ENCODE data around the gene INTS11. TPM values are rescaled to one million over a fixed set of nuclear protein-coding genes. Genes with fewer than 3 reads are reported as not detected.

INTS11 gene
- polyA plus RNA-seq, 3 donors, result 110 to 159 (median 153) TPM

GRCh38 chr1:1347026-1347595, 22.7 kb upstream of the INTS11 start:
- no peak for DNase-seq

GRCh38 chr1:1346501-1346890, 22.0 kb upstream of the INTS11 start:
- no peak for DNase-seq

DNA sequence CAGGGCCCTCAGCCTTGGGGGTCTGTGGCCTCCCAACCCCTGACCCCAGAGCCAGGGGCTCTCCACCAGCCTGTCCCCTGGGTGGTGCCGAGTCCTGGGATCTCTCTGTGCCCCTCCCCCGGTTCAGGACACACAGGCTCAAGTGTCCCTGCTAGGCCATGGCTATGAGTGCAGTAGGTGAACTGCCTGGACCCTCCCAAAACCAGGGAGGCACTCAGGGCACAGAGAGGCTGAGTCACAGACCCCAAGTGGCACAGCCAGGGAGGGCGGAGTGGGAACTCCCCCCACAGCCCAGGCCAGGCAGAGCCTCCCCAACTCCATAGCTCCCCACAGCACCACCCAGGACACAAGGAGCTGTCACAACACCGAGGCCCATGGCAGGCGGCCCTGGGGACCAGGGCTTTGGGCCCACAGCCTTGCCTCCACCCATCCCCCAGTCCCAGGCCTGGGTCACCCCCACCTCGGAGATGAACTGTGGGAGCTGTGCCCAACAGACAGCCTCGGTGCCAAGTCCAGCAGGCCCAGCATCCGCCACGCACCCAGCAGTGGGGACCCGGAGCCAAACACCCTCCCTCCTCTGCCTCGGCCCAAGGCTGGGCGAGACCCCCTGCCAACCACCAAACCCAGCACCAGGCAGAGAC, 21.5 kb upstream of the INTS11 start:
- no peak for DNase-seq

- no peak for DNase-seq
These were observed 20.9 kb upstream of the INTS11 start for GRCh38 chr1:1345384-1345783.

- DNase-seq, result no peak
These were observed 20.3 kb upstream of the INTS11 start for GRCh38 chr1:1344655-1345361.

DNA sequence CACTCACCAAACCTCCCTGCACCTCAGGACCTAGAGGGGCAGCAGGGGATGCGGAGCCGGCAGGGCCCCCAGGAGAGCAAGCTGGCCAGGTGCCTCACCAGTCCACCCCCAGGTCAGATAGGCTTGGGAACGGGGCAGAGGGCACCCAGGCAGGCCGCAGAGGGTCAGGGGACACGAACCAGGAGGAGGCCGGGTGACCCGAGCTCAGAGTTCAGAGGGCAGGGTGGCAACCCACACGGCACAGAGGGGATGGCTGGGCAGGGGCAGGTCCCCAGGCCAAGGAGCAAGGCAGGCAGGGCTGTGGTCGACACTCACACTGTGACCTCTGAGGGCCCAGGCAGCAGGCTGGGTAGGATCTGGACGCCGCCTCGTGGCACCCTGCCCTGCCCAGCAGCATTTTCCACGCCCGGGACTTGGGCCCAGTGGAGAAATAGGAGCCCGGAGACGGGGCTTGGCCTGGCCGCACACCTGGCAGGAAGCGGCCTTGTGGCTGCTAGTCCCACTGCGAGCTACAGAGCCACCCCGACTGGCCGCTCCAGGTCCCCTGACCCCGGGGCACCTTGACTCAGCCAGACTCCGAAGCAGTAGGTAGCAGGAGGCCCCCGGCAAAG, 19.5 kb upstream of the INTS11 start:
- DNase-seq, result no peak

GRCh38 chr1:1342584-1343115, 18.2 kb upstream of the INTS11 start:
- DNase-seq, result no peak

GRCh38 chr1:1342061-1342562, 17.7 kb upstream of the INTS11 start:
- no peak for DNase-seq

- DNase-seq, result no peak
These were observed 17.1 kb upstream of the INTS11 start for GRCh38 chr1:1341549-1342021.

- DNase-seq, result no peak
These were observed 16.5 kb upstream of the INTS11 start for GRCh38 chr1:1340791-1341548.

- no peak for DNase-seq
These were observed 15.7 kb upstream of the INTS11 start for GRCh38 chr1:1340185-1340584.

- no peak for DNase-seq
These were observed 13.8 kb upstream of the INTS11 start for GRCh38 chr1:1338278-1338677.

DNA sequence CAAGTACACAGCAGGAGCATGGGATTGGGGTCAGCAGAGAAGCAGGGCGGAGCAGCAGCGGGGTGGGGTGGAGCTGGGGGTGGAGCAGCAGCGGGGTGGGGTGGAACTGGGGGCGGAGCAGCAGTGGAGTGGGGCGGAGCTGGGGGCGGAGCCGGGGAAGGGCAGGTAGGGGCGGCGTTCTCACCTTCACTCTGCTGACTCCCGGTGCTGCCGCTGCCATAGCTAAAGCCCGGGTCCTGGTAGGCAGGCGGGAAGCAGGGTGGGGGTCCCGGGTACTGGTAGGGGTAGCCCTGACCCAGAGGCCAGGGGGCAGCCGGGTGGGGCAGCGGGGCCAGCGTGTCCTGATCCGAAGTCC, 13.3 kb upstream of the INTS11 start:
- no peak for DNase-seq

DNA sequence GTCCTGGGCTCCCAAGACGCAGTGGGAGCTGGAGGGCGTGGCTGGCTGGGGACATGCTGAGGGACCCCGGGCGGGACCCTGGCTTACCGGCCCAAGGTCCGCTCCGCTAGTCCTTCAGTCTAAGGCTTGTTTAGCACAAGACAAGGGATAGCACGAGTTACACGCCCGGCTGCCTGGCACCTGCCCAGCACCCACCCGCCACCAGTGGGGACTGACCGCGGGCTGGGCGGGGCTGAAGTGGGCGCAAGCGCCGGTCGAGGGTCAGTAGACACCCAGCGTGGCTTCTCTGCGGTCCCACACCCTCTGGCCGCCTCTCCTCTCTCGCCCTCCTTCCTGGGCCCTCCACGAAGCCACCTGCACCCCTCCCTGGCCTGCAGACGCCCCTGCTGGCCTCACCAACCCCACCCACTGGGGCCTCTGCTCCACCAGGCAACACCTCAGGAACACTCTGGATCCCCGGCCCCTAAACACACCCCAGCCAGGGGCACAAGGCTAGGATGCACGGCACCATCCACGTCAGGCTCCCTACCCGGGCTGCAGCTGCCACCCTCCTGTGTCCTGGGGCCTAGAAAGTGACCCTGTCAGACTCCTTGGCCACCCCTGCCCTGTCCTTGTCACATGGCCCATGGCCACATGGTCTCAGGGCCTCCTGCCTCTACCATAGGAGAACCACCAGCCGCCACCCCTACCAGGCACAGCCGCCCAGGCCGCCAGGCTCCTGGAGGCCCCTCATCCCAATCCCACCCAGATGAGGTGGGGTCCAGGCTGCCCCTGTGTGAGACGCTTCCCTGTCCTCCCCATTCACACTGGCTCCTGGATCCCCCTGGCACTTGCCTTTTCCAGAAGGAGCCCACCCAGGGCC, 12.7 kb upstream of the INTS11 start:
- DNase-seq, result no peak

DNA sequence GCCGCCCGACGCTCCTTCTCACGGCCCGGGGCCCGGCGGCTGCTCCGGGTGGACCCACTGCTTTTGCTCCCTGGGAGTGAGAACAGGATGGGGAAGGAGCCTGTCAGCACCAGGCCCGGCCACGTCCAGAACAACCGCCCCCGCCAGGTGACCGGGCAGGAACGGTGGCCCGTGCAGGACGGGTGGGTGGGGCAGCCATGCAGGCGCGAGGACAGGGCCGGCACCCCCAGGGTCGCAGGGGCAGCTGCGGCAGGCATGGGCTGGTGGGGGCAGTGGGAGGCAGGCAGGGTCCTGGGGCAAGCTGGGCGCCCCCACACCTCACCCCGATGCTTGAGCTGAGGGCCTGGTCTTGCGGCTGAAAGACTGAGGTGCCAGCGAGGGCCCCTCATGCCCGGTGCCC, 12.0 kb upstream of the INTS11 start:
- no peak for DNase-seq

DNA sequence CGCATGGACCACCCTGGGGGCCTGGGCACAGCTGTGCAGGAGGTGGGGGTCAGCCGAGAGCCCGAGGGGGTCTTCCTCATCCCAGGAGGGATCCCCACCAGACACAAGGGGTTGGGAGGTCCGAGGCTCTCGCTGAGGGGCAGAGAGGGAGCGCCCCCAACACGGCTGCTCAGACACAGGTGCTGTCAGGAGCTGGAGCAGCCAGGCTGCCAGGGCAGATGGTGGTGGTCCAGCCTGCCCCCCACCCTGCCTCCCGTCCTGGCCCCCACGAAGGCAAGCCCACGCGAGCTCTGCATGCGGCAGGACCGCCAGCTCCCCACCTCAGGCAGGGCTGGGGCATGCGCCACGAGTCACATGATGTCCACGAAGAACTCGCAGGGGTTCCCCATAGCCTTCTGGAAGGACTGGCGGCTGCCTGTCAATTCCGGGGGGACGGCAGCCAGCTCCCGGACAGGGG, 11.4 kb upstream of the INTS11 start:
- no peak for DNase-seq

GRCh38 chr1:1335283-1335682, 10.8 kb upstream of the INTS11 start:
- DNase-seq, result no peak

GRCh38 chr1:1334835-1335234, 10.4 kb upstream of the INTS11 start:
- no peak for DNase-seq

DNA sequence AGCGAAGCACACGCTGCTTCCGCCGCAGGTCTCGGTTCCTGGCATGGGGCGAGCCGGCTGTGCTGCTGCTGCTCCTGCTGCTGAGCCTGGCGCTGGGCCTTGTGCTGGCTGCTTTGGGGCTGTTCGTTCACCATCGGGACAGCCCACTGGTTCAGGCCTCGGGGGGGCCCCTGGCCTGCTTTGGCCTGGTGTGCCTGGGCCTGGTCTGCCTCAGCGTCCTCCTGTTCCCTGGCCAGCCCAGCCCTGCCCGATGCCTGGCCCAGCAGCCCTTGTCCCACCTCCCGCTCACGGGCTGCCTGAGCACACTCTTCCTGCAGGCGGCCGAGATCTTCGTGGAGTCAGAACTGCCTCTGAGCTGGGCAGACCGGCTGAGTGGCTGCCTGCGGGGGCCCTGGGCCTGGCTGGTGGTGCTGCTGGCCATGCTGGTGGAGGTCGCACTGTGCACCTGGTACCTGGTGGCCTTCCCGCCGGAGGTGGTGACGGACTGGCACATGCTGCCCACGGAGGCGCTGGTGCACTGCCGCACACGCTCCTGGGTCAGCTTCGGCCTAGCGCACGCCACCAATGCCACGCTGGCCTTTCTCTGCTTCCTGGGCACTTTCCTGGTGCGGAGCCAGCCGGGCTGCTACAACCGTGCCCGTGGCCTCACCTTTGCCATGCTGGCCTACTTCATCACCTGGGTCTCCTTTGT, 9.2 kb upstream of the INTS11 start:
- no peak for DNase-seq

Data from renal pelvis (tissue), 4 donors.